SK-N-SH (cell line): ENCODE results near the gene PLEKHG7. TPM values are rescaled to one million over a fixed set of nuclear protein-coding genes. Genes with fewer than 3 reads are reported as not detected.

Source experiments
- CTCF ChIA-PET: fragments of 300-600, 350-600 bp; formaldehyde crosslinking; extraction: SDS; loops from one replicate; lab custom pipeline; 2021; lab: Yijun Ruan, JAX
- POLR2A ChIA-PET: fragments of 350-600 bp; sonication (Branson Sonifier 250); formaldehyde crosslinking; extraction: SDS; loops from one replicate; lab custom pipeline; 2020; ENCODE audit warnings: antibody characterized with exemption, inconsistent platforms; lab: Yijun Ruan, JAX
- DNase-seq: peaks from one replicate; pipeline ENCODE4 v3.0.0; 2012
- H2AFZ ChIP-seq: fragments of 200-600 bp; sonication (generic); 2 replicates; pipeline ENCODE4 v1.8.1; 2016; ENCODE audit warnings: antibody characterized with exemption, mild to moderate bottlenecking, low read depth
- H3F3A ChIP-seq: fragments of 200-600 bp; sonication (generic); replicated peaks from 2 replicates; pipeline ENCODE3; 2016; ENCODE audit warnings: antibody characterized with exemption, mild to moderate bottlenecking; ENCODE audit not compliant: insufficient read depth
- H3K27ac ChIP-seq, 2 experiments: fragments of 200-500 bp in 1 of 2; fragments of 200-600 bp in 1 of 2; sonication (Bioruptor generic) in 1 of 2; sonication (generic), shearing (Covaris generic) in 1 of 2; 2 replicates each; pipeline versions ENCODE4 v1.5.1 to v1.6.1; 2014 to 2016; ENCODE audit warnings: low read depth in 2 of 2, inconsistent platforms in 1 of 2, low read length in 1 of 2, mild to moderate bottlenecking in 1 of 2, mixed read lengths in 1 of 2
- H3K27me3 ChIP-seq: fragments of 200-600 bp; sonication (generic), shearing (Covaris generic); 2 replicates; pipeline ENCODE4 v1.6.1; 2016; ENCODE audit warnings: mixed run types; ENCODE audit not compliant: insufficient read depth
- H3K36me3 ChIP-seq, 2 experiments: fragments of 200-500 bp in 1 of 2; fragments of 200-600 bp in 1 of 2; sonication (Bioruptor generic) in 1 of 2; sonication (generic) in 1 of 2; replicated peaks in 1 of 2; 2 replicates each; pipeline versions ENCODE3 to v1.5.1; 2014 to 2016; ENCODE audit warnings: low read length in 1 of 2, mild to moderate bottlenecking in 1 of 2; ENCODE audit not compliant: insufficient read depth in 2 of 2, control insufficient read depth in 1 of 2
- H3K4me1 ChIP-seq, 2 experiments: fragments of 200-500 bp in 1 of 2; fragments of 200-600 bp in 1 of 2; sonication (Bioruptor generic) in 1 of 2; sonication (generic), shearing (Covaris generic) in 1 of 2; 2 replicates each; pipeline versions ENCODE4 v1.5.1 to v1.6.1; 2014 to 2016; ENCODE audit warnings: low read depth in 1 of 2, low read length in 1 of 2, mixed run types in 1 of 2; ENCODE audit not compliant: insufficient read depth in 2 of 2, control insufficient read depth in 1 of 2
- H3K4me2 ChIP-seq: fragments of 200-600 bp; sonication (generic), shearing (Covaris generic); 2 replicates; pipeline ENCODE4 v1.6.1; 2017; ENCODE audit warnings: mixed run types
- H3K4me3 ChIP-seq, 2 experiments: fragments of 200-500 bp in 1 of 2; fragments of 200-600 bp in 1 of 2; sonication (Bioruptor generic) in 1 of 2; sonication (generic), shearing (Covaris generic) in 1 of 2; 2 replicates each; pipeline versions ENCODE4 v1.5.1 to v1.8.1; 2014 to 2016; ENCODE audit warnings: low read depth in 2 of 2, inconsistent platforms in 1 of 2, low read length in 1 of 2, mild to moderate bottlenecking in 1 of 2, mixed read lengths in 1 of 2, moderate library complexity in 1 of 2
- H3K79me2 ChIP-seq: fragments of 200-600 bp; sonication (generic); 2 replicates; pipeline ENCODE4 v1.8.1; 2017; ENCODE audit warnings: mild to moderate bottlenecking; ENCODE audit not compliant: insufficient read depth
- H3K9ac ChIP-seq: fragments of 200-600 bp; sonication (generic); 2 replicates; pipeline ENCODE4 v1.6.1; 2017; ENCODE audit warnings: mixed run types
- H3K9me2 ChIP-seq: fragments of 200-600 bp; sonication (generic); 2 replicates; pipeline ENCODE4 v1.6.1; 2017; ENCODE audit warnings: mixed run types
- H3K9me3 ChIP-seq: fragments of 200-600 bp; sonication (generic); 2 replicates; pipeline ENCODE4 v1.6.1; 2017; ENCODE audit warnings: mixed run types, mild to moderate bottlenecking, moderate library complexity
- H4K20me1 ChIP-seq: fragments of 200-600 bp; sonication (generic); 2 replicates; pipeline ENCODE4 v1.6.1; 2017; ENCODE audit warnings: mild to moderate bottlenecking, mixed run types; ENCODE audit not compliant: insufficient read depth
- MEF2A ChIP-seq: IDR thresholded peaks from 2 replicates; pipeline ENCODE4 v1.4.0; 2012; ENCODE audit warnings: low read depth, borderline replicate concordance
- SMC3 ChIP-seq: IDR thresholded peaks from 2 replicates; pipeline ENCODE4 v1.6.1; 2012; ENCODE audit warnings: low read depth, low read length, improper control_type of control experiment
- TEAD4 ChIP-seq: IDR thresholded peaks from 2 replicates; pipeline ENCODE4 v1.4.0; 2012; ENCODE audit warnings: mild to moderate bottlenecking, borderline replicate concordance; ENCODE audit not compliant: insufficient read depth
- YY1 ChIP-seq: IDR thresholded peaks from 2 replicates; pipeline ENCODE4 v1.4.0; 2012; ENCODE audit warnings: low read depth, mild to moderate bottlenecking
- WGBS: methylation state at CpG from one replicate; pipeline ENCODE4 v1.1.6; 2017; ENCODE audit warnings: low lambda C conversion rate; 5-methylcytosine and 5-hydroxymethylcytosine counted together
- polyA plus RNA-seq, 3 experiments: library from polyadenylated mRNA; depleted of rRNA; stranded (reverse); fragments of >200 nt; gene quantifications; 2 replicates each; pipeline ENCODE4 v1.2.3, GENCODE V29; 2012
- TF ChIP-seq, protein P1 (sequence below): fragments of 200-600 bp; sonication (generic); IDR thresholded peaks from 2 replicates; pipeline ENCODE4 v1.6.1; 2017; ENCODE audit warnings: antibody characterized with exemption, mild to moderate bottlenecking, moderate library complexity
- TF ChIP-seq, protein P2 (sequence below): IDR thresholded peaks from 2 replicates; pipeline ENCODE4; 2012

PLEKHG7 gene
- polyA plus RNA-seq, 1 of the 3 experiments (the other 2 are of a cell fraction), result not detected

DNA sequence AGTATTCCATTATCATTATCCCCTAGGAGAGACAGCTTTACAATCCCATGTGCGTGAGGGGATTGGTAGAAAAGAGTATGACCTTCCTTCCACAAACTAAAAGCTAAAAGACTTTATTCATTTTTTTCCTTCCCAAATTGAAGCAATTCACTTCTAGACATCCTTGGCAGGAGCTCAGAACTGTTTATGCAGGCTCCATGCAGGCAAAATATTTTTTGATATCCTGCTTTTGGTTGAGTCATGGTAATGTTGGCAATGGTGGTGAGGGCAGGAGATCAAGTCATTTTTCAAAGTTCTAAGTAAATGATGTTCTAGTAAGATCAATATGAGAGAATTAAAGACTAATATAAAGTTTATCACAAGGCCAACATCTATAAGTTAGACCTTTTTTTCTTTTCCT, 1.3 kb upstream of the PLEKHG7 start:
- Histone ChIP-seq H3F3A (no peaks in the 10 kb centered on the region), H3K9ac (no peak overlapping the region), H3K9me3 (no peaks in the 10 kb centered on the region), H3K9me2 (no peaks in the 10 kb centered on the region), H3K36me3 (no peaks in the 10 kb centered on the region), H2AFZ (no peak overlapping the region), H3K27ac (no peak overlapping the region), H3K4me1 (no peaks in the 10 kb centered on the region), H3K79me2 (no peaks in the 10 kb centered on the region), H3K27me3 (no peaks in the 10 kb centered on the region), H3K4me2 (no peak overlapping the region), H4K20me1 (no peaks in the 10 kb centered on the region), H3K4me3 (no peak overlapping the region)
- 84% methylated on average over 1 of the region's 1 CpG for WGBS
- CTCF ChIA-PET, result interaction anchor here (0.8 kb wide), 1 partner anchor 1346 kb away, joined by 3 read pairs; no protein-coding TSS in a partner anchor
- TF ChIP-seq, protein P1, sequence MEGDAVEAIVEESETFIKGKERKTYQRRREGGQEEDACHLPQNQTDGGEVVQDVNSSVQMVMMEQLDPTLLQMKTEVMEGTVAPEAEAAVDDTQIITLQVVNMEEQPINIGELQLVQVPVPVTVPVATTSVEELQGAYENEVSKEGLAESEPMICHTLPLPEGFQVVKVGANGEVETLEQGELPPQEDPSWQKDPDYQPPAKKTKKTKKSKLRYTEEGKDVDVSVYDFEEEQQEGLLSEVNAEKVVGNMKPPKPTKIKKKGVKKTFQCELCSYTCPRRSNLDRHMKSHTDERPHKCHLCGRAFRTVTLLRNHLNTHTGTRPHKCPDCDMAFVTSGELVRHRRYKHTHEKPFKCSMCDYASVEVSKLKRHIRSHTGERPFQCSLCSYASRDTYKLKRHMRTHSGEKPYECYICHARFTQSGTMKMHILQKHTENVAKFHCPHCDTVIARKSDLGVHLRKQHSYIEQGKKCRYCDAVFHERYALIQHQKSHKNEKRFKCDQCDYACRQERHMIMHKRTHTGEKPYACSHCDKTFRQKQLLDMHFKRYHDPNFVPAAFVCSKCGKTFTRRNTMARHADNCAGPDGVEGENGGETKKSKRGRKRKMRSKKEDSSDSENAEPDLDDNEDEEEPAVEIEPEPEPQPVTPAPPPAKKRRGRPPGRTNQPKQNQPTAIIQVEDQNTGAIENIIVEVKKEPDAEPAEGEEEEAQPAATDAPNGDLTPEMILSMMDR, result no peak
- no peak for DNase-seq
- POLR2A ChIA-PET, result no interaction called here

DNA sequence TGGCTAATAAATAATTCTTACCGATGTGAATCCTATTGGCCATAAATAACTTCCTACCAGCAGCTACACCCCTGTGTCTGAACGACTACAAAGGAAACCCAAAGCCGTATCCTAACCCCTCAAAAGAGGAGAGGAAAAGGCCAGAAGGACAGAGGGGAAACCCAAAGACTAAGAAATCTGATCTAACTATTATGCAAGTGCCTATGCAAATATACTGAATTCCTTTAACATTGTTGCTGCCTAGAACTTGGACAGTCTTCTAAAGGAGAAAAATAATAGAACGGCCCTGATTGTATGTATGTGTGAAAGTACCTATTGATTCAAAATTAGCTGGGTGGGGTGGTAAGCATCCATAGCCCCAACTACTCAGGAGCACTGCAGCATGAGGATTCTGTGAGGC, 997 bp downstream of the PLEKHG7 start:
- no peak overlapping the region for H2AFZ ChIP-seq
- H3K9me2 ChIP-seq, result no peaks in the 10 kb centered on the region
- no peaks in the 10 kb centered on the region for H3F3A ChIP-seq
- no peak for TF ChIP-seq MEF2A
- TF ChIP-seq, protein P2, sequence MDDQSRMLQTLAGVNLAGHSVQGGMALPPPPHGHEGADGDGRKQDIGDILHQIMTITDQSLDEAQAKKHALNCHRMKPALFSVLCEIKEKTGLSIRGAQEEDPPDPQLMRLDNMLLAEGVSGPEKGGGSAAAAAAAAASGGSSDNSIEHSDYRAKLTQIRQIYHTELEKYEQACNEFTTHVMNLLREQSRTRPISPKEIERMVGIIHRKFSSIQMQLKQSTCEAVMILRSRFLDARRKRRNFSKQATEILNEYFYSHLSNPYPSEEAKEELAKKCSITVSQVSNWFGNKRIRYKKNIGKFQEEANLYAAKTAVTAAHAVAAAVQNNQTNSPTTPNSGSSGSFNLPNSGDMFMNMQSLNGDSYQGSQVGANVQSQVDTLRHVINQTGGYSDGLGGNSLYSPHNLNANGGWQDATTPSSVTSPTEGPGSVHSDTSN, result no peak
- no peak for TF ChIP-seq YY1
- TF ChIP-seq SMC3, result no peak
- TF ChIP-seq, protein P1, result no peak
- no peak for TF ChIP-seq TEAD4
- no peaks in the 10 kb centered on the region for H4K20me1 ChIP-seq
- H3K36me3 ChIP-seq, result no peaks in the 10 kb centered on the region
- H3K4me3 ChIP-seq, result no peak overlapping the region
- CTCF ChIA-PET, result no interaction called here
- no peak overlapping the region for H3K27ac ChIP-seq
- no peaks in the 10 kb centered on the region for H3K79me2 ChIP-seq
- no peaks in the 10 kb centered on the region for H3K9me3 ChIP-seq
- POLR2A ChIA-PET, result no interaction called here
- no peak overlapping the region for H3K9ac ChIP-seq
- DNase-seq, result no peak
- no peak overlapping the region for H3K4me2 ChIP-seq
- H3K27me3 ChIP-seq, result no peaks in the 10 kb centered on the region
- H3K4me1 ChIP-seq, result no peaks in the 10 kb centered on the region
- 67% methylated on average over 4 of the region's 4 CpGs for WGBS
